ENCODE results near the gene MOV10.

- TF ChIP-seq SIN3A (conservative IDR thresholded peaks at IDR 0.05 in 1 of 2, IDR thresholded peaks at IDR 0.05 in 1 of 2; ENCODE audit: low read depth in 1 of 2, low read length in 2 of 2): no peak
- TF ChIP-seq CTCF (IDR thresholded peaks at IDR 0.05; ENCODE audit: control extremely low read depth in 1 of 3, insufficient read depth in 1 of 3, low read depth in 1 of 3, low read length in 3 of 3): no peak
- no peak for TF ChIP-seq BRCA1 (IDR thresholded peaks at IDR 0.05; ENCODE audit: low read depth, low read length)
- TF ChIP-seq POLR2A (IDR thresholded peaks at IDR 0.05; ENCODE audit: control extremely low read depth in 1 of 2, low read depth in 2 of 2, low read length in 2 of 2): no peak
- TF ChIP-seq EP300 (IDR thresholded peaks at IDR 0.05; ENCODE audit: borderline replicate concordance in 1 of 2, low read depth in 2 of 2, low read length in 2 of 2): no peak
- TF ChIP-seq POLR2AphosphoS5 (IDR thresholded peaks at IDR 0.05; ENCODE audit: low read depth, low read length): no peak
- no peak for TF ChIP-seq TEAD4 (IDR thresholded peaks at IDR 0.05; ENCODE audit: low read depth, low read length)
- TF ChIP-seq EZH2 (IDR thresholded peaks at IDR 0.05; ENCODE audit: low read depth, low read length, severe bottlenecking): no peak
Measured at GRCh38 chr1:112636056-112636455, 38.4 kb upstream of the MOV10 start.
